ENCODE measurements around the gene LCN2. TPM values are rescaled to one million over a fixed set of nuclear protein-coding genes. Genes with fewer than 3 reads are reported as not detected.

The LCN2 gene
- total and polyA plus RNA-seq, 9 of the 15 experiments (the other 6 are each of a cell fraction or from before 2014, with no cell fraction given): 0.10 to 1.2 (median 0.44) TPM; not detected in 1

DNA sequence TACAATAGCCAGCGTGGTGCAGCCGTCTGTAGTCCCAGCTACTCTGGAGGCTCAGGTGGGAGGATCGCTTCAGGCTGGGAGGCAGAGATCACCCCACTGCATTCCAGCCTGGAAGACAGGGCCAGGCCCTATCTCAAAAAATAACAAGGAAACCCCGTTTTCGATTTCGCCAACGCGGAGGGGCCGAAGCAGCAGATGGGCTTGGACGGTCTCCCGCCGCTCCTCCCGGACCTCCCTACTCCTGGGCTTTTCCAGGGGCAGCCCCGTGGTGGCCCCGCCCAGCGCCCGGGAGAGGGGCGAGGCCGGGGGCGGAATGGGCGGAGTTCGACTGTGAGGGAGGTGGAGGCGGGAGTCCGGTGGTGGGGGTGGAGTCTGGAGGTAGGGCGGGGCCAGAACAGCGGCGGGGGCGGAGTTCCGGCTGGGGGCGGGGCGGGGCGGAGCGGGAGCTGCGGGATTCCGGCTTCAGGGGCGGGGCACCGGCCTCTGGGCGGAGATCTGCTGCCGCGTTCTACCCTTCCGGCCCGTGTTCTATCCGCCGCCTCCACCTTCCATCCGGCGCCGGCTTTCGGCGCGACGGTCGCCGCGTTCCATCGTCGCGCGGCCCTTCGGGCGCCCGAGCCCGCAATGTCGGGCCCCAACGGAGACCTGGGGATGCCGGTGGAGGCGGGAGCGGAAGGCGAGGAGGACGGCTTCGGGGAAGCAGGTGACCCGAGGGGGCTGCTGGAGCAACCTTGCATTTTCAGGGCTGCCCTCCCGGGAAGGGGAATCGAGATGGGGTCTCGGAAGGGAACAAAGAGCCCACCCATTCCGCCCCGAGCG is 10.7 kb downstream of the LCN2 start, which contains the start of gene BBLN (continued):
- TF ChIP-seq GTF2A2 (tag; IDR thresholded peaks at IDR 0.05) (no peak), STAT5A (IDR thresholded peaks at IDR 0.05; ENCODE audit: borderline replicate concordance, low read length) (no peak), PHF20 (IDR thresholded peaks at IDR 0.05; ENCODE audit: partially characterized antibody) (no peak), FOXA3 (CRISPR knock-in tag; conservative IDR thresholded peaks at IDR 0.05 in 1 of 2, IDR thresholded peaks at IDR 0.05 in 1 of 2) (no peak), ASH1L (IDR thresholded peaks at IDR 0.05; ENCODE audit: borderline replicate concordance, low read depth, partially characterized antibody) (no peak), NRF1 (conservative IDR thresholded peaks at IDR 0.05 in 1 of 2, IDR thresholded peaks at IDR 0.05 in 1 of 2) (peak; percentile 73 to 77), SP1 (CRISPR knock-in tag; IDR thresholded peaks at IDR 0.05) (no peak), HIVEP1 (CRISPR knock-in tag; IDR thresholded peaks at IDR 0.05) (peak; percentile 73; the same call in 1 of the 2 replicates), BMI1 (IDR thresholded peaks at IDR 0.05; ENCODE audit: low read length) (peak; percentile 57; the same call in 1 of the 2 replicates), U2AF2 (optimal IDR thresholded peaks at IDR 0.05; ENCODE audit: low read depth, low read length) (no peak), PRMT5 (CRISPR knock-in tag; IDR thresholded peaks at IDR 0.05) (no peak), JUN (IDR thresholded peaks at IDR 0.05; ENCODE audit: borderline replicate concordance, low read depth, low read length) (peak; percentile 24), JUN (CRISPR knock-in tag; IDR thresholded peaks at IDR 0.05; ENCODE audit: borderline replicate concordance) (no peak), SIN3A (IDR thresholded peaks at IDR 0.05; ENCODE audit: borderline replicate concordance in 2 of 2, control insufficient read depth in 1 of 2, low read depth in 2 of 2, low read length in 2 of 2) (peak; percentile 87 to 92; a peak in 3 of 4 replicates), ADNP (tag; IDR thresholded peaks at IDR 0.05) (no peak), ARNT (IDR thresholded peaks at IDR 0.05) (no peak), ZNF253 (CRISPR knock-in tag; conservative IDR thresholded peaks at IDR 0.05) (0 out of 2 replicates have a peak, but pooled peaks have one; percentile 72)
- TF ChIP-seq, protein P1, sequence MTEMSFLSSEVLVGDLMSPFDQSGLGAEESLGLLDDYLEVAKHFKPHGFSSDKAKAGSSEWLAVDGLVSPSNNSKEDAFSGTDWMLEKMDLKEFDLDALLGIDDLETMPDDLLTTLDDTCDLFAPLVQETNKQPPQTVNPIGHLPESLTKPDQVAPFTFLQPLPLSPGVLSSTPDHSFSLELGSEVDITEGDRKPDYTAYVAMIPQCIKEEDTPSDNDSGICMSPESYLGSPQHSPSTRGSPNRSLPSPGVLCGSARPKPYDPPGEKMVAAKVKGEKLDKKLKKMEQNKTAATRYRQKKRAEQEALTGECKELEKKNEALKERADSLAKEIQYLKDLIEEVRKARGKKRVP (CRISPR knock-in tag; IDR thresholded peaks at IDR 0.05): peak; percentile 56; the same call in 1 of the 2 replicates
- TF ChIP-seq, protein P2, sequence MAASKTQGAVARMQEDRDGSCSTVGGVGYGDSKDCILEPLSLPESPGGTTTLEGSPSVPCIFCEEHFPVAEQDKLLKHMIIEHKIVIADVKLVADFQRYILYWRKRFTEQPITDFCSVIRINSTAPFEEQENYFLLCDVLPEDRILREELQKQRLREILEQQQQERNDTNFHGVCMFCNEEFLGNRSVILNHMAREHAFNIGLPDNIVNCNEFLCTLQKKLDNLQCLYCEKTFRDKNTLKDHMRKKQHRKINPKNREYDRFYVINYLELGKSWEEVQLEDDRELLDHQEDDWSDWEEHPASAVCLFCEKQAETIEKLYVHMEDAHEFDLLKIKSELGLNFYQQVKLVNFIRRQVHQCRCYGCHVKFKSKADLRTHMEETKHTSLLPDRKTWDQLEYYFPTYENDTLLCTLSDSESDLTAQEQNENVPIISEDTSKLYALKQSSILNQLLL (CRISPR knock-in tag; IDR thresholded peaks at IDR 0.05; ENCODE audit: borderline replicate concordance): no peak
- TF ChIP-seq, protein P3, sequence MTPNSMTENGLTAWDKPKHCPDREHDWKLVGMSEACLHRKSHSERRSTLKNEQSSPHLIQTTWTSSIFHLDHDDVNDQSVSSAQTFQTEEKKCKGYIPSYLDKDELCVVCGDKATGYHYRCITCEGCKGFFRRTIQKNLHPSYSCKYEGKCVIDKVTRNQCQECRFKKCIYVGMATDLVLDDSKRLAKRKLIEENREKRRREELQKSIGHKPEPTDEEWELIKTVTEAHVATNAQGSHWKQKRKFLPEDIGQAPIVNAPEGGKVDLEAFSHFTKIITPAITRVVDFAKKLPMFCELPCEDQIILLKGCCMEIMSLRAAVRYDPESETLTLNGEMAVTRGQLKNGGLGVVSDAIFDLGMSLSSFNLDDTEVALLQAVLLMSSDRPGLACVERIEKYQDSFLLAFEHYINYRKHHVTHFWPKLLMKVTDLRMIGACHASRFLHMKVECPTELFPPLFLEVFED (CRISPR knock-in tag; conservative IDR thresholded peaks at IDR 0.05): peak; percentile 79
- TF ChIP-seq, protein P4, sequence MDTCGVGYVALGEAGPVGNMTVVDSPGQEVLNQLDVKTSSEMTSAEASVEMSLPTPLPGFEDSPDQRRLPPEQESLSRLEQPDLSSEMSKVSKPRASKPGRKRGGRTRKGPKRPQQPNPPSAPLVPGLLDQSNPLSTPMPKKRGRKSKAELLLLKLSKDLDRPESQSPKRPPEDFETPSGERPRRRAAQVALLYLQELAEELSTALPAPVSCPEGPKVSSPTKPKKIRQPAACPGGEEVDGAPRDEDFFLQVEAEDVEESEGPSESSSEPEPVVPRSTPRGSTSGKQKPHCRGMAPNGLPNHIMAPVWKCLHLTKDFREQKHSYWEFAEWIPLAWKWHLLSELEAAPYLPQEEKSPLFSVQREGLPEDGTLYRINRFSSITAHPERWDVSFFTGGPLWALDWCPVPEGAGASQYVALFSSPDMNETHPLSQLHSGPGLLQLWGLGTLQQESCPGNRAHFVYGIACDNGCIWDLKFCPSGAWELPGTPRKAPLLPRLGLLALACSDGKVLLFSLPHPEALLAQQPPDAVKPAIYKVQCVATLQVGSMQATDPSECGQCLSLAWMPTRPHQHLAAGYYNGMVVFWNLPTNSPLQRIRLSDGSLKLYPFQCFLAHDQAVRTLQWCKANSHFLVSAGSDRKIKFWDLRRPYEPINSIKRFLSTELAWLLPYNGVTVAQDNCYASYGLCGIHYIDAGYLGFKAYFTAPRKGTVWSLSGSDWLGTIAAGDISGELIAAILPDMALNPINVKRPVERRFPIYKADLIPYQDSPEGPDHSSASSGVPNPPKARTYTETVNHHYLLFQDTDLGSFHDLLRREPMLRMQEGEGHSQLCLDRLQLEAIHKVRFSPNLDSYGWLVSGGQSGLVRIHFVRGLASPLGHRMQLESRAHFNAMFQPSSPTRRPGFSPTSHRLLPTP (IDR thresholded peaks at IDR 0.05; ENCODE audit: borderline replicate concordance, extremely low read depth, insufficient read length): no peak
